ENCODE data around the gene CCL17. TPM values are rescaled to one million over a fixed set of nuclear protein-coding genes. Genes with fewer than 3 reads are reported as not detected.
A peak's percentile ranks its signal among the peaks of the same experiment; 100 is the strongest.

Gene CCL17
- total RNA-seq, 2 donors from 2014 or later, result not detected

DNA sequence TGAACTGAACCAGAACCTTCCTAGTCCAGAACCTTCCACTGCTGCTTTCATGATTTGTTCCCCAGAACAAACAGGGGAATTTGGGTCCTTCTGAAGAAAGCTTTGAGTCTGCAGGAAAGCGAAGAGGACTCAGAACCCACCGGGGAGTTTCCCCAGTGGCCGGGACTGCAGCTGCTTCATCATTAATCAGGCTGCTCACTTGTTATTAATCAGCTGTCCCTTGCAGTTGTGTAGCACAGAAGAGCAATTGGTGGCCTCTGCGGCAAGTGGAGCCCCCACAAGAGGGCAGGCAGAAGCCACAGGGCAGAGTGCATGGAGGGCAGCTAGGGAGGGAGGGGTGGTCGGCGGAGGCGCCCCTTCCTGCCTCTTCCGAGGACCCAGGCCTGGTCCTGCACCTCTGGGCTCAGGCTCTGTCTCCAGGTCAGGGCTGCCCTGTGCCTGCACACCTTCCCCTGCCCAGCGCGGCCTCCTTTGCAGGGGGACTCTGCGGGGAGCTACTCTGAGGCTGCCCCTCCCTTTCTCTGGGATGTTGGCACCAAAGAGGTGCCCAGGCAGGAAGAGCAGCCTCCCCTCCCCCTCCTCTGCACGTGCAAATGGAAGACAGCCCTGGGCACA lies 6.9 kb downstream of the CCL17 start:
- no peak for DNase-seq (ENCODE audit: low spot score in 2 of 2)
- no peak for ATAC-seq
- Mint-ChIP-seq H3K36me3 (no peaks in the 10 kb centered on the region), H3K27ac (no peak overlapping the region), H3K9me3 (no peaks in the 10 kb centered on the region)

DNA sequence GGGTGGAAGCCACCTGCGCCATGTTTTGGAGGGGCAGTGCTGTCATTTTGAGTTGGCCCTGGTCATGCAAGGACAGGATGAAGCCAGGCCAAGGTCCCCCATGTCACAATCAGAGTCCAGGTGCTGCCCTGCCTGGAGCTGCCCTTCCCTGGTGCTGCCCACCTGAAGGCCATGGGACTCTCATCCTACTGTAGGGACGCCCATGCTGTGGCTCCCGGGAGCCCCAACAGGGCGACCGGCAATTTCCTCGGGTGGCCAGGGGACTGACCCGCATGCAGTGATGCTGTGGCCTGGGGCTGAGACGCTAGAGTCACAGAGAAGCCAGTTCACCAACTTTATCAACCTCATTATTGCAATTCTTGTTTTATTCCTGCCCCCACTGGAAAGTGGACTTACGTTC lies 8.0 kb downstream of the CCL17 start:
- ATAC-seq (no peak), DNase-seq (ENCODE audit: low spot score in 2 of 2) (no peak)
- no peaks in the 10 kb centered on the region for H3K9me3 Mint-ChIP-seq
- no peaks in the 10 kb centered on the region for H3K36me3 Mint-ChIP-seq
- no peak overlapping the region for H3K27ac Mint-ChIP-seq

DNA sequence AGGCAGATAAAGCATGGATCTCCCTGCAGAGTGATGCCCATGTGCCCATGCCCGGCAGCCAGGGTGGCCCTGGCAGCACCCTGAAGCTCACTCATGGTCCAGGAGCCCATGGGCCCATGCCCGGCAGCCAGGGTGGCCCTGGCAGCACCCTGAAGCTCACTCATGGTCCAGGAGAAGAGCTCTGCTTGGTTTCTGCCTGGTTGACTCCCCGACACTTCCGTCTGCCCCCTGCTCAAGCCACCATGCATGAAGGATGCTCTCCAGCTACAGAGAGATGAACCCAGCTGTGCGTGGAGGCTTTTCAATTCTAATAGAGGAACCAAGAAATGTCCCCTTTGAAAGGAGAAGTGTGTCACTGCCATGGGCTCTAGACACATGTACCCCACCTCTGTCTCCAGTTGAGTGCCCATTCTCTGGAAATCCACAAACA lies 8.7 kb downstream of the CCL17 start:
- no peak overlapping the region for H3K27ac Mint-ChIP-seq
- no peak for DNase-seq (ENCODE audit: low spot score in 2 of 2)
- ATAC-seq, result no peak
- H3K9me3 Mint-ChIP-seq, result no peaks in the 10 kb centered on the region
- no peaks in the 10 kb centered on the region for H3K36me3 Mint-ChIP-seq

DNA sequence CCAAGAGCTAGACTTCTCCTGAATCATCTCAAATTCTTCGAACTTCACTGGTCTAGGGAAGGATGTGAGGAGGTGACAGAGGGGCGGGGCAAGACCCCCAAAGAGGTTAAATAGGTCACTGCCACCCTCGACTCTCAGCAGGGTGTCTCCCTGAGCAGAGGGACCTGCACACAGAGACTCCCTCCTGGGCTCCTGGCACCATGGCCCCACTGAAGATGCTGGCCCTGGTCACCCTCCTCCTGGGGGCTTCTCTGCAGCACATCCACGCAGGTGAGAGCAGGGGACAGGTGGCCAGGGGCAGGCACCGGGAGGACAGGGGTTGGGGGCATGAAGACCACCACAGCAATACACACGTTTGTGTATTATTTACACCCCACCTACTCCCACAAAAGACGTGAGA lies 9.2 kb downstream of the CCL17 start:
- no peaks in the 10 kb centered on the region for H3K9me3 Mint-ChIP-seq
- no peaks in the 10 kb centered on the region for H3K36me3 Mint-ChIP-seq
- no peak for DNase-seq (ENCODE audit: low spot score in 2 of 2)
- H3K27ac Mint-ChIP-seq, result no peak overlapping the region
- no peak for ATAC-seq

DNA sequence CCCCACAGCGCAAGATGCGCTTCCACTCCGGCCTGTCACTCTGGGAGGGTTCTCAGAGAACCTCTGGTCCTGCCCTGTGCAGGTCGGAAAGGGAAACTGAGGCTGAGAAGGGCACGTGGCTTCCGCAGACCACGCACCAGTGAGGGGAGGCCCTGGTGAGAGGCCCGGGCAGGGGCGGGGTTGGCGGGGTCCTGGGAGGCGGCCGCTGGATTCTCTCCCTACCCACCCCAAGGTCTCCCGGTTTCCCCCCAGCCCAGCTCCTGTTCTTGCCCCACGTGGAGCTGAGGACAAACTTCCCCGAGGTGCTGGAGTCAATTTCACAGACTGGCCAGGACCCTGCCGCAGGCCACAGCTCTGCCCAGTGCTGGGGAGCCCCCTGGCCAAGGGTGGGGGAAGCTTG lies 11.5 kb downstream of the CCL17 start:
- ATAC-seq (no peak), DNase-seq (ENCODE audit: low spot score in 2 of 2) (no peak)
- Mint-ChIP-seq H3K36me3 (no peaks in the 10 kb centered on the region), H3K9me3 (no peaks in the 10 kb centered on the region), H3K27ac (no peak overlapping the region)

DNA sequence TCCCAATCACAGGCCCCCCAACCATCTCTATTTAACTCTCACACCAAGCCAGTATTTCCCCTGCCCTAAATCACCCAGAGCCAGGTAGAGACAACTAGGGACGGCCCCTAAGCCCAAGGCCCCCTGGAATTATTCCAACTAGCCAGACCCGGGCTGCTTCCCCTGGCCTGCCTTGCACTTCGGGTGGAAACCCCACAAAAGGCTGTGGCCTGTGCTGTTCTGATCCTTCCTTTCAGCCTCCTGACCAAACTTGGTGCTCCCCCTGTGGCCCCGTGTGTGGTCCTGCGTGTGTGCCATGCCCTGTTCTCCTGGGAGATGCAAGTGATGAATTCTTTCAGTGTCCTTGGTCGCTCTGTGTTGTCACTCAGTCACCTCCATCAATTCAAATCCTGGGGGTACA lies 14.9 kb downstream of the CCL17 start:
- peak overlapping the region in 1 of 2 donors; percentile 98 for H3K27ac Mint-ChIP-seq
- no peaks in the 10 kb centered on the region for H3K9me3 Mint-ChIP-seq
- ATAC-seq (no peak), DNase-seq (ENCODE audit: low spot score in 2 of 2) (no peak)
- no peaks in the 10 kb centered on the region for H3K36me3 Mint-ChIP-seq

DNA sequence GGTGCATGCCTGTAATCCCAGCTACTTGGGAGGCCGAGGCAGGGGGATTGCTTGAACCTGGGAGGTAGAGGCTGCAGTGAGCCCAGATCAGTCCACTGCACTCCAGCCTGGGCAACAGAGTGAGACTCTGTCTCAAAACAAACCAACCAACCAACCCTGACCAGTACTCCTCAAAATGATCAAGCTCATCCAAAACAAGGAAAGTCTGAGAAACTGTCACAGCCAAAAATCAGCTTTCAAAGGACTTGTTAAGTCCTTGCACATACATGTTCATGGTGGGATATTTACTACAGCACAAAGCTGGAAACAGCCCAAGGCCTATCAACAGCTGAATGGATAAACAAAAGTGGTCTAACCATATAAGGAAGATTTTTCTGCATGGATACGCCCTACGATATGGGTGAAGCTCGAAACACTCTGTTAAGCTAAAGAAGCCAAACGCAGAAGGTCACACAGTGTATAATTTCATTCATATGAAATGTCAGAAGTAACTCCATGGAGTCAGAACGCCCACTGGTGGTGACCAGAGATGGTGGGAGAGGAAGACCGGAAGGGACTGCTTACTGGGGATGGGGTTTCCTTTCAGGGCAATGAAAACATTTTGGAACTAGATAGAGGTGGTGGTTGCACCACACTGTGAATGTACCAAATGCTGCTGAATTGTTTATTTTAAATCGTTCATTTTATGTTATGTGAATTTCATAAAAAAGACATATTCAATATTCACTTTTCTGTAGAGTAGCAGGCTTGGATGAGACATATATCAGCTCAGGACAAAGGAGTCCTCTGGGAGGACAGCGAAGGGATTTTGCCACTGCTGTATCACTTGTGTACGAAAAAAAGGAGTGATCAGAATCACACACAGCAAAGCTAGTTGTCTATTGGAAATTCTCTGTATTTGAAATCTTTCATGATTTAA lies 17.7 kb downstream of the CCL17 start:
- ATAC-seq (no peak), DNase-seq (ENCODE audit: low spot score in 2 of 2) (peak in 1 of 2 donors; percentile 34)
- Mint-ChIP-seq H3K27ac (peak overlapping the region; percentile 2 to 60), H3K36me3 (no peaks in the 10 kb centered on the region), H3K9me3 (no peaks in the 10 kb centered on the region)

DNA sequence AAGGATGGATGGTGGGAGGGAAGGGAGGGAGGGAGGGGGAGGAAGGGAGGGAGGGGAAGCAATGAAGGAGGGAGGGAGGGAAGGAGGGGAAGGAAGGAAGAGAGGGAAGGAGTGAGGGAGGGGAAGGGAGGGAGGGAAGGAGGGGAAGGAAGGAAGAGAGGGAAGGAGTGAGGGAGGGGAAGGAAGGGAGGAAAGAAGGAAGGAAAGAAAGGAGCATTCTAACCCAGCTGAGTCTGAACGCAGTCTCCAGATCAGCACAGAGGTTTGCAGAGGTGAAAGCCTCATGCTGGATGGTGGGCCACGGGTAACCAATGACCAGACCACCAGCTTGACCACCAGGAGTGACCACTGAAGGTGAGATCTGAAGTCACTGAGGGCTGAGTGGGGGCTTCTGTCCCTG lies 18.6 kb downstream of the CCL17 start:
- H3K27ac Mint-ChIP-seq, result no peak overlapping the region
- peaks cover 0 to 4% of the 10 kb centered on the region in 2 donors for H3K36me3 Mint-ChIP-seq
- H3K9me3 Mint-ChIP-seq, result no peaks in the 10 kb centered on the region
- no peak for ATAC-seq
- DNase-seq (ENCODE audit: low spot score in 2 of 2), result no peak

DNA sequence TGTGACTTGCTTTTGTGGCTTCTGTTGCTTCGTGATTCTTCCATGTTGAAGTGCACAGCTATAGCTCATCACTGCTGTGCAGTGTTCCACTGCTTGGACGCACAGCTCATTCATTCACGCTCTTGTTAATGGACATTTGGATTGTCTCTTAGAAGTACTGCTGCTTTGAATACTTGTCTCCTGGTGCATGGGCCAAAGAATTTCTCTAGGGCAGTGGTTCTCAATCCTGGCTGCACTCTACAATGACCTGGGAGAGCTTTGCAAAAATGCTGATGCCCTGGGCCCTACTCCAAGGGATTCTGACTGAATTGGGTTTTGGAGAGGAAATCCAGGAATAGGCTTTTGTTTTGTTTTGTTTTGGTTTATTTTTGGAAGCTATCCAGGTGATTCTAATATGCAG lies 20.0 kb downstream of the CCL17 start:
- Mint-ChIP-seq H3K36me3 (peaks cover 0 to 4% of the 10 kb centered on the region in 2 donors), H3K27ac (peak overlapping the region in 1 of 2 donors; percentile 70), H3K9me3 (no peaks in the 10 kb centered on the region)
- no peak for ATAC-seq
- DNase-seq (ENCODE audit: low spot score in 2 of 2), result no peak

DNA sequence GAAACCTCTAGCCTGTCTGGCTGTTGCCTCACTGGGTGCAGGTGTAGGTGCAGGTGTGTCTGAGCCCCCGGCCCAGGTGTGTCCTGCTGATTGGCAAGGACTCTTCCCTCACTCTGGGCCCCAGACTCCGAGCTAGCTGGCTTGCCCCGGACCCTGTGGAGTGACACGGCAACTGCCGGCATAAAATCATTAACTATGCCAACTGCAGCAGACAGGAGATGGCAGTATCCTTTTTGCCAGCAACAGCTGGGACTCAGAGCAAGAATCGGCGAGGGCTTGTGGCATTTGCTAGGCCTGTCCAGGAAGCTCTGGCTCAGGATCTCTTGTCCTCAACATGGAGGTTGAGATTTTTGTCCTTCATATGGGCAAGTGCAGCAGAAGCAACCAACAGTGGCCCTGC lies 21.8 kb downstream of the CCL17 start:
- no peaks in the 10 kb centered on the region for H3K9me3 Mint-ChIP-seq
- H3K27ac Mint-ChIP-seq, result no peak overlapping the region
- ATAC-seq (no peak), DNase-seq (ENCODE audit: low spot score in 2 of 2) (no peak)
- peaks cover 11 to 12% of the 10 kb centered on the region in 2 donors for H3K36me3 Mint-ChIP-seq

DNA sequence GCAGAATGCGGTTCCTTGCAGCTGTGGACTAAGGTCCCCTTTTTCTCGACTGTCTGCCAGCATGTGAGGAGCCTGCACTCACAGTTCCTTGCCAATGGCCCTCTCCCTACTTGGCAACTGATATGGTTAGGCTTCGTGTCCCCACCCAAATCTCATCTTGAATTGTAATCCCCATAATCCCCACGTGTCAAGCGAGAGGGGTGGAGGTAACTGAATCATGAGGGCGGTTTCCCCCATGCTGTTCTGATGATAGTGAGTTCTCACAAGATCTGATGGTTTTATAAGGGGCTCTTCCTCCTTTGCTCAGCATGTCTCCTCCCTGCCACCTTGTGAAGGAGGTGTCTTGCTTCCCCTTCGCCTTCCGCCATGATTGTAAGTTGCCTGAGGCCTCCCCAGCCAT lies 22.7 kb downstream of the CCL17 start:
- ATAC-seq (no peak), DNase-seq (ENCODE audit: low spot score in 2 of 2) (no peak)
- H3K9me3 Mint-ChIP-seq, result no peaks in the 10 kb centered on the region
- H3K27ac Mint-ChIP-seq, result peak overlapping the region in 1 of 2 donors; percentile 65
- H3K36me3 Mint-ChIP-seq, result peaks cover 11 to 12% of the 10 kb centered on the region in 2 donors

DNA sequence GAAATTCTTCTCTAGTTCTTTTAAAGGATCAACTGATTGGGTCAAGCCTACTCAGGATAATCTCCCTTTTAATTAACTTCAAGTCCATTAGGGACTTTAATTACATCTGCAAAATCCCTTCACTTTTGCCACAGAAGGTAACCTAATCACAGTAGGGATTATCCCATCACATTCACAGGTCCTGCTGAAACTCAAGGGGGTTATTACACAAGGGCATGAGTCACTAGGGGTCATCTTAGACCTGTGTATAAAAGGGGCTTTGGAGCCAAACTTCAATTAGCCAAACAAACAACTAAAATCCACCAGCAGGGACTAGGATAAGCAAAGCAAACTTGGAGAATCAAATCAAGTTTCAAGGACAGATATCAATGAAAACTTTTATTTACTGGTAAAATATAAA lies 23.3 kb downstream of the CCL17 start:
- Mint-ChIP-seq H3K27ac (peak overlapping the region in 1 of 2 donors; percentile 65), H3K36me3 (peaks cover 11 to 12% of the 10 kb centered on the region in 2 donors)
- no peak for DNase-seq (ENCODE audit: low spot score in 2 of 2)

DNA sequence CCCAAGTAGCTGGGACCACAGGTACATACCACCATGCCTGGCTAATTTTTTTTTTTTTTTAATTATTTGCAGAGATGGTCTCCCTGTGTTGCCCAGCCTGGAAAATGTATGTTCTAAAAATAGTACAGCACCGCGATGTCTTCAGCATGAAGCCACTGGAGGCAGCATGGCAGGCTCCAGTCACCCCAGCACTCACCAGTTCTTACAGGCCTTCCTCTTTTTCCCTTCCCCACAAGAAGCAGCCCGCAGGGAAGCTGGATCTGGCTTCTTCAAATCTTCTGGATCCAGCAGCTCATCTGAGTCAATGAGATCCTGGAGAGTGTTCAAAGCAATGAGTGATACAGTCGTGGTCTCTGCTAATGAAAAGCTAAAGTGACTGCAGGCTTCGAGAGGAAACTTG lies 26.4 kb downstream of the CCL17 start:
- Mint-ChIP-seq H3K27ac (peak overlapping the region in 1 of 2 donors; percentile 62), H3K9me3 (no peaks in the 10 kb centered on the region), H3K36me3 (peaks cover 17% of the 10 kb centered on the region in 2 donors)
- no peak for DNase-seq (ENCODE audit: low spot score in 2 of 2)
- ATAC-seq, result no peak

More for the DNA sequence above, 23.3 kb downstream of the CCL17 start:
- H3K9me3 Mint-ChIP-seq, result no peaks in the 10 kb centered on the region
- no peak for ATAC-seq

DNA sequence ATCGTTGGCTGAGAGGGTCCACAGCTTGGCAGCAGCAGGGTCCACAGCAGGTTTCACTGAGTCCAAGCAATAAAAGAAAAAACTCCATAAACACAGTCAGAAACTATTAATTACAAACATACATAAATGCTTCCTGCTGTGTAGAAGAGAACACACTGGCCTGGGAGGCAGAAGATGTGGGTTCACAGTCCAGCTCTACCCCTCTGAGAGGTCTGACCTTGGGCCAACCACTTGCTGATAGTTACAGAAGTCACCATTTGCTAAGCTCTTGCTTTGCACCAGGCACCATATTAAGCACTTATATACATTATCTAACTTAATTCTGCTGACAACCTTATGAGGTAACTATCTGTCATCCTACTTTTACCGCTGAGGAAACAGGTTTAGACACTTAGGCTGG lies 27.9 kb downstream of the CCL17 start:
- DNase-seq (ENCODE audit: low spot score in 2 of 2) (no peak), ATAC-seq (no peak)
- Mint-ChIP-seq H3K36me3 (peaks cover 16 to 17% of the 10 kb centered on the region in 2 donors), H3K9me3 (no peaks in the 10 kb centered on the region), H3K27ac (peak overlapping the region in 1 of 2 donors; percentile 88)

DNA sequence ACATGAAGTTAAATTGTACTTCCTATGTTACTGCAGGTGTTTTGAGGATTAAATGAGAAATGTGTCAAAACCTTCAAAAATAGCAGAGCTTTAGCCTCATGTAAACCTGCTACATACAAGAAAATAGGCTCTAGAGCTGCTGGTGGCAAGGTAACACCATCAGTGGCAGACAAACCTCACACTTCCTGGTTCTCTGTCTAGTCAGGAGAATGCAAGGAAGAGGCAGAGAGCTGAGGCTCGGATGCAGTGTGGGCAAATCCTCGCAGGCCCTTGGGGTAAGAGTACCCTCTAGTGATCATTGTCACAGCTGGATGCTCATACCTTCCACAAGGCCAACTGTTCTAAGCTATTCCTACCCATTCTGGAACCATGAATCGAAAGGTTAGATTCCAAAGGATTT lies 28.4 kb downstream of the CCL17 start:
- ATAC-seq, result no peak
- H3K9me3 Mint-ChIP-seq, result no peaks in the 10 kb centered on the region
- DNase-seq (ENCODE audit: low spot score in 2 of 2), result no peak
- H3K36me3 Mint-ChIP-seq, result peaks cover 13 to 17% of the 10 kb centered on the region in 2 donors
- peak overlapping the region; percentile 58 to 88 for H3K27ac Mint-ChIP-seq

DNA sequence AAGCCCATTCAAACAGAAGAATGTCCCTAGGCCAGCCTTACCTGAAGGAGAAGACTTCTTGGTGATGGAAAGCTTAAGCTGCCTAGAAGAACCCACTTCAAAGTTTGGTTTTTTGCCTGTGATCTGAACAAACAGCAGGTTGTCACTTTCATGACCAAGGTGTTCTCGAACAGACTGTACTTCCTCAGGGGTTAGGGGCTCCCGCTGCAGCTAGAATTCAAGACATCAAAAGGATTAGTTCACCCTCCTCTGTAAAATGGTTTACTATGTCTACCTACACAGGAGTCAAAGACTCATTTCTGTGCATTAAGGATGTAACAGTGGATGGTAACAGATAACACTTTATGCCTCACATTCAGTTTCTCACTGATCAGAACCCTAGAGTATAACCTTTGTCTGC lies 29.4 kb downstream of the CCL17 start:
- no peak for ATAC-seq
- H3K36me3 Mint-ChIP-seq, result peaks cover 13 to 23% of the 10 kb centered on the region in 2 donors
- DNase-seq (ENCODE audit: low spot score in 2 of 2), result no peak
- H3K27ac Mint-ChIP-seq, result peak overlapping the region; percentile 29 to 58
- H3K9me3 Mint-ChIP-seq, result no peaks in the 10 kb centered on the region

DNA sequence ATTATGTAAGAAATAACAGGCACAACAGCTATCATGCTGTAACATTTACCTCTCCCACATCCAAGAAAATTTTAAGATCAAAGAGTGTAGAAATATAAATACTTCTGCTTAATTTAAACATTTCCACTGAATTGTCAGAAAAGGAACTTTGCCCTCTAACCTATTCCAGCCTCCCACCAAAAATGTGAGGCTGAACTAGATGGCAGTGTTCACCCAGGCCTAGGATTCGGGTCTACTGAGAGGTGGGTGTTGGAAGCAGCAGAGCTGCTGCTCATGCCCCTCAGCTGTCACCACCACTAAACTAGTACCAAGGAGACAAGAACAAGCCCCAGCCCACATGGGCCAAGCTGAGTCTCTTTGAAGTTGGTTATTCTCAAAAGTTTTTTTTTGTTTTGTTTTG lies 31.3 kb downstream of the CCL17 start:
- H3K9me3 Mint-ChIP-seq, result no peaks in the 10 kb centered on the region
- peaks cover 22 to 32% of the 10 kb centered on the region in 2 donors for H3K36me3 Mint-ChIP-seq
- H3K27ac Mint-ChIP-seq, result peak overlapping the region in 1 of 2 donors; percentile 47
- ATAC-seq (no peak), DNase-seq (ENCODE audit: low spot score in 2 of 2) (no peak)
